Osteoblast (primary cell): Measurements from ENCODE around the gene LY9. TPM values are rescaled to one million over a fixed set of nuclear protein-coding genes. Genes with fewer than 3 reads are reported as not detected.

Source experiments
- DNase-seq: peaks from one replicate; pipeline ENCODE4 v3.0.0; 2011; ENCODE audit warnings: low spot score, mixed read lengths; ENCODE audit not compliant: insufficient read length; ENCODE audit errors: missing footprints
- H2AFZ ChIP-seq: 2 replicates; pipeline ENCODE4 v1.6.0; 2011; ENCODE audit warnings: mild to moderate bottlenecking, low read length
- H3K27ac ChIP-seq: 2 replicates; pipeline ENCODE4 v1.5.1; 2011; ENCODE audit warnings: mild to moderate bottlenecking, low read depth, low read length, moderate library complexity
- H3K27me3 ChIP-seq: 2 replicates; pipeline ENCODE4 v1.6.0; 2012; ENCODE audit warnings: mild to moderate bottlenecking, control low read depth, inconsistent platforms, low read length, moderate library complexity; ENCODE audit not compliant: insufficient read depth
- H3K36me3 ChIP-seq: 2 replicates; pipeline ENCODE4 v1.5.1; 2011; ENCODE audit warnings: mild to moderate bottlenecking, low read length, control low read depth, moderate library complexity; ENCODE audit not compliant: insufficient read depth
- H3K4me1 ChIP-seq: 2 replicates; pipeline ENCODE4 v1.5.1; 2011; ENCODE audit warnings: mild to moderate bottlenecking, low read length, control low read depth, moderate library complexity; ENCODE audit not compliant: insufficient read depth
- H3K4me2 ChIP-seq: 2 replicates; pipeline ENCODE4 v1.6.0; 2011; ENCODE audit warnings: mild to moderate bottlenecking, low read length; ENCODE audit not compliant: insufficient read depth
- H3K4me3 ChIP-seq: fragments of 200-600 bp; sonication (generic); 3 replicates; pipeline ENCODE4 v1.5.1; 2012; ENCODE audit warnings: mild to moderate bottlenecking, low read length, inconsistent platforms; ENCODE audit not compliant: insufficient read depth
- H3K79me2 ChIP-seq: 2 replicates; pipeline ENCODE4 v1.6.0; 2012; ENCODE audit warnings: mild to moderate bottlenecking, low read length, control low read depth, inconsistent platforms; ENCODE audit not compliant: insufficient read depth
- H3K9me3 ChIP-seq: 2 replicates; pipeline ENCODE4 v1.5.1; 2011; ENCODE audit warnings: low read depth, low read length, control low read depth
- H4K20me1 ChIP-seq: 2 replicates; pipeline ENCODE4 v1.6.0; 2012; ENCODE audit warnings: mild to moderate bottlenecking, low read length, control low read depth; ENCODE audit not compliant: insufficient read depth
- CTCF ChIP-seq: IDR thresholded peaks from 2 replicates; pipeline ENCODE4 v1.5.1; 2011; ENCODE audit warnings: mild to moderate bottlenecking, low read depth, low read length, moderate library complexity; ENCODE audit errors: extremely low read depth
- total RNA-seq: library from RNA; depleted of rRNA; stranded (reverse); fragments of >200 nt; gene quantifications from 2 replicates; pipeline ENCODE4 v1.2.3, GENCODE V29; 2012

Gene LY9
- total RNA-seq, 1 donor, result not detected

GRCh38 chr1:160863061-160863773 lies 67.2 kb downstream of the LY9 start:
- no peak for DNase-seq

GRCh38 chr1:160863774-160864131 lies 67.8 kb downstream of the LY9 start:
- Histone ChIP-seq H3K27me3 (no peaks in the 10 kb centered on the region), H4K20me1 (no peaks in the 10 kb centered on the region), H3K4me1 (no peaks in the 10 kb centered on the region), H3K4me2 (no peak overlapping the region), H3K4me3 (no peak overlapping the region), H3K27ac (no peak overlapping the region), H2AFZ (no peak overlapping the region), H3K79me2 (no peaks in the 10 kb centered on the region), H3K9me3 (no peaks in the 10 kb centered on the region), H3K36me3 (no peaks in the 10 kb centered on the region)
- TF ChIP-seq CTCF, result no peak
- no peak for DNase-seq

More at GRCh38 chr1:160863061-160863773, 67.2 kb downstream of the LY9 start:
- Histone ChIP-seq H2AFZ (no peak overlapping the region), H3K36me3 (no peaks in the 10 kb centered on the region), H4K20me1 (no peaks in the 10 kb centered on the region), H3K9me3 (no peaks in the 10 kb centered on the region), H3K4me3 (no peak overlapping the region), H3K4me2 (no peak overlapping the region), H3K4me1 (no peaks in the 10 kb centered on the region), H3K79me2 (no peaks in the 10 kb centered on the region), H3K27ac (no peak overlapping the region), H3K27me3 (no peaks in the 10 kb centered on the region)
- no peak for TF ChIP-seq CTCF

GRCh38 chr1:160864173-160864572 lies 68.2 kb downstream of the LY9 start:
- no peak overlapping the region for H3K4me3 ChIP-seq

More at GRCh38 chr1:160864173-160864572, 68.2 kb downstream of the LY9 start:
- no peaks in the 10 kb centered on the region for H3K36me3 ChIP-seq
- no peaks in the 10 kb centered on the region for H3K27me3 ChIP-seq
- no peaks in the 10 kb centered on the region for H4K20me1 ChIP-seq
- H3K4me1 ChIP-seq, result no peaks in the 10 kb centered on the region
- TF ChIP-seq CTCF, result no peak
- DNase-seq, result no peak
- no peaks in the 10 kb centered on the region for H3K79me2 ChIP-seq
- no peak overlapping the region for H3K4me2 ChIP-seq
- H3K9me3 ChIP-seq, result no peaks in the 10 kb centered on the region
- no peak overlapping the region for H2AFZ ChIP-seq
- no peak overlapping the region for H3K27ac ChIP-seq
